ENCODE results near the gene C10orf67. TPM values are rescaled to one million over a fixed set of nuclear protein-coding genes. Genes with fewer than 3 reads are reported as not detected.
"Not testable (repeated sequence)": the region's sequence is repeated elsewhere in the genome, so short reads cannot be mapped to it uniquely, and the experiment has no call there.

Gene C10orf67
- total RNA-seq, 1 donor from 2014 or later, result 0.33 TPM

- H3K27me3 Mint-ChIP-seq (ENCODE audit: low read depth), result no peaks in the 10 kb centered on the region
- no peak for DNase-seq (ENCODE audit: low read depth, low spot score)
- H3K4me3 Mint-ChIP-seq, result no peak overlapping the region
- no peaks in the 10 kb centered on the region for H3K9me3 Mint-ChIP-seq
- no peak for TF ChIP-seq CTCF (conservative IDR thresholded peaks at IDR 0.05)
- H3K4me1 Mint-ChIP-seq, result peaks cover 5% of the 10 kb centered on the region
- no peak overlapping the region for H3K27ac Mint-ChIP-seq (ENCODE audit: unreplicated experiment)
- H3K36me3 Mint-ChIP-seq (ENCODE audit: low read depth), result no peaks in the 10 kb centered on the region
These were observed 7.4 kb upstream of the C10orf67 start for GRCh38 chr10:23351926-23352519.

- H3K4me3 Mint-ChIP-seq; H3K27me3 Mint-ChIP-seq (ENCODE audit: low read depth); H3K27ac Mint-ChIP-seq (ENCODE audit: unreplicated experiment); H3K9me3 Mint-ChIP-seq; H3K36me3 Mint-ChIP-seq (ENCODE audit: low read depth); DNase-seq (ENCODE audit: low read depth, low spot score): not testable (repeated sequence)
- H3K4me1 Mint-ChIP-seq, result peaks cover 11% of the 10 kb centered on the region
These were observed 6.1 kb upstream of the C10orf67 start for GRCh38 chr10:23350706-23351105.

- H3K36me3 Mint-ChIP-seq (ENCODE audit: low read depth), result no peaks in the 10 kb centered on the region
- H3K9me3 Mint-ChIP-seq, result no peaks in the 10 kb centered on the region
- no peak for TF ChIP-seq CTCF (conservative IDR thresholded peaks at IDR 0.05)
- peaks cover 39% of the 10 kb centered on the region for H3K4me1 Mint-ChIP-seq
- H3K4me3 Mint-ChIP-seq, result peak overlapping the region; percentile 66
- no peak overlapping the region for H3K27ac Mint-ChIP-seq (ENCODE audit: unreplicated experiment)
- no peak for DNase-seq (ENCODE audit: low read depth, low spot score)
- no peaks in the 10 kb centered on the region for H3K27me3 Mint-ChIP-seq (ENCODE audit: low read depth)
These were observed 1.3 kb upstream of the C10orf67 start for GRCh38 chr10:23345861-23346260.

GRCh38 chr10:23343591-23344240, 881 bp downstream of the C10orf67 start:
- DNase-seq (ENCODE audit: low read depth, low spot score), result peak; percentile 77
- Mint-ChIP-seq H3K36me3 (ENCODE audit: low read depth) (no peaks in the 10 kb centered on the region), H3K27me3 (ENCODE audit: low read depth) (no peaks in the 10 kb centered on the region), H3K4me1 (peaks cover 56% of the 10 kb centered on the region), H3K4me3 (peak overlapping the region; percentile 88), H3K9me3 (no peaks in the 10 kb centered on the region), H3K27ac (ENCODE audit: unreplicated experiment) (peak overlapping the region; percentile 73)
- TF ChIP-seq CTCF (conservative IDR thresholded peaks at IDR 0.05), result no peak

GRCh38 chr10:23342213-23342884, 2.2 kb downstream of the C10orf67 start:
- Mint-ChIP-seq H3K36me3 (ENCODE audit: low read depth) (no peaks in the 10 kb centered on the region), H3K9me3 (no peaks in the 10 kb centered on the region), H3K4me1 (peaks cover 52% of the 10 kb centered on the region), H3K4me3 (peak overlapping the region; percentile 88), H3K27ac (ENCODE audit: unreplicated experiment) (no peak overlapping the region), H3K27me3 (ENCODE audit: low read depth) (no peaks in the 10 kb centered on the region)
- no peak for DNase-seq (ENCODE audit: low read depth, low spot score)
- TF ChIP-seq CTCF (conservative IDR thresholded peaks at IDR 0.05), result no peak

- H3K36me3 Mint-ChIP-seq (ENCODE audit: low read depth), result no peaks in the 10 kb centered on the region
- peaks cover 47% of the 10 kb centered on the region for H3K4me1 Mint-ChIP-seq
- no peaks in the 10 kb centered on the region for H3K27me3 Mint-ChIP-seq (ENCODE audit: low read depth)
- no peak for TF ChIP-seq CTCF (conservative IDR thresholded peaks at IDR 0.05)
- H3K27ac Mint-ChIP-seq (ENCODE audit: unreplicated experiment), result no peak overlapping the region
- DNase-seq (ENCODE audit: low read depth, low spot score), result no peak
- peak overlapping the region; percentile 5 for H3K4me3 Mint-ChIP-seq
- H3K9me3 Mint-ChIP-seq, result no peaks in the 10 kb centered on the region
These were observed 3.6 kb downstream of the C10orf67 start for GRCh38 chr10:23341004-23341403.
